Measurements from ENCODE around the gene SLC29A3. TPM values are rescaled to one million over a fixed set of nuclear protein-coding genes. Genes with fewer than 3 reads are reported as not detected.

SLC29A3 gene
- total RNA-seq, 1 experiment from 2014 or later, result 4.4 TPM

GRCh38 chr10:71397296-71398212 is 78.5 kb downstream of the SLC29A3 start:
- TF ChIP-seq CTCF (conservative IDR thresholded peaks at IDR 0.05; ENCODE audit: low read depth, low read length) (no peak), EZH2phosphoT487 (IDR thresholded peaks at IDR 0.05; ENCODE audit: borderline replicate concordance, low read length) (peak; percentile 63; the same call in 1 of the 2 replicates), EZH2 (IDR thresholded peaks at IDR 0.05; ENCODE audit: low read length, unreplicated experiment) (peak; percentile 84)
- no peak for ATAC-seq
- no peak overlapping the region for H3K27ac ChIP-seq (ENCODE audit: low read length)
- no peak overlapping the region for H3K4me3 ChIP-seq (ENCODE audit: low read length)
- no peaks in the 10 kb centered on the region for H3K4me1 ChIP-seq (ENCODE audit: insufficient read depth, low read length)
- no peaks in the 10 kb centered on the region for H3K36me3 ChIP-seq (ENCODE audit: low read depth, low read length)
- H2AFZ ChIP-seq (ENCODE audit: low read length), result no peak overlapping the region
- no peak overlapping the region for H3K4me2 ChIP-seq (ENCODE audit: low read length)
- H3K9ac ChIP-seq (ENCODE audit: low read length), result no peak overlapping the region
- ChIA-PET POLR2A (ENCODE audit: unreplicated experiment) (no interaction called here), CTCF (interaction anchor here (0.6 kb wide), 1 partner anchor 20 kb away, joined by 3 read pairs; no protein-coding TSS in a partner anchor)
- no peaks in the 10 kb centered on the region for H3F3A ChIP-seq (ENCODE audit: low read length, unreplicated experiment)
- intact Hi-C loops (cut with micrococcal nuclease), result no loop called here
- no peak for DNase-seq
- no peaks in the 10 kb centered on the region for H3K9me3 ChIP-seq (ENCODE audit: low read length)
- no peaks in the 10 kb centered on the region for H4K20me1 ChIP-seq (ENCODE audit: low read length)
- no peaks in the 10 kb centered on the region for H3K9me2 ChIP-seq (replicated peaks; ENCODE audit: low read length)
- peaks cover 22% of the 10 kb centered on the region for H3K27me3 ChIP-seq (ENCODE audit: low read length)
- H3K79me2 ChIP-seq (ENCODE audit: low read length), result no peaks in the 10 kb centered on the region
- BruUV-seq (replicated peaks), result no TSS peak

GRCh38 chr10:71398976-71399375 is 79.9 kb downstream of the SLC29A3 start:
- TF ChIP-seq CTCF (conservative IDR thresholded peaks at IDR 0.05; ENCODE audit: low read depth, low read length) (no peak), EZH2phosphoT487 (IDR thresholded peaks at IDR 0.05; ENCODE audit: borderline replicate concordance, low read length) (no peak), EZH2 (IDR thresholded peaks at IDR 0.05; ENCODE audit: low read length, unreplicated experiment) (no peak)
- ChIA-PET CTCF (interaction anchor here (0.6 kb wide), 1 partner anchor 15 kb away, joined by 3 read pairs; no protein-coding TSS in a partner anchor), POLR2A (ENCODE audit: unreplicated experiment) (no interaction called here)
- Histone ChIP-seq H3K9ac (ENCODE audit: low read length) (no peak overlapping the region), H3K4me1 (ENCODE audit: insufficient read depth, low read length) (no peaks in the 10 kb centered on the region), H2AFZ (ENCODE audit: low read length) (no peak overlapping the region), H3K9me2 (replicated peaks; ENCODE audit: low read length) (no peaks in the 10 kb centered on the region), H3K36me3 (ENCODE audit: low read depth, low read length) (no peaks in the 10 kb centered on the region), H4K20me1 (ENCODE audit: low read length) (no peaks in the 10 kb centered on the region), H3F3A (ENCODE audit: low read length, unreplicated experiment) (no peaks in the 10 kb centered on the region), H3K79me2 (ENCODE audit: low read length) (no peaks in the 10 kb centered on the region), H3K27ac (ENCODE audit: low read length) (no peak overlapping the region), H3K4me3 (ENCODE audit: low read length) (no peak overlapping the region), H3K9me3 (ENCODE audit: low read length) (no peaks in the 10 kb centered on the region), H3K4me2 (ENCODE audit: low read length) (no peak overlapping the region), H3K27me3 (ENCODE audit: low read length) (peaks cover 22% of the 10 kb centered on the region)
- ATAC-seq (no peak), DNase-seq (no peak)
- BruUV-seq (replicated peaks), result no TSS peak
- intact Hi-C loops (cut with micrococcal nuclease), result no loop called here

GRCh38 chr10:71399946-71400345 is 80.9 kb downstream of the SLC29A3 start:
- no peak overlapping the region for H3K4me2 ChIP-seq (ENCODE audit: low read length)
- H3K36me3 ChIP-seq (ENCODE audit: low read depth, low read length), result no peaks in the 10 kb centered on the region
- H3K27ac ChIP-seq (ENCODE audit: low read length), result no peak overlapping the region
- no peaks in the 10 kb centered on the region for H3K9me2 ChIP-seq (replicated peaks; ENCODE audit: low read length)
- ChIA-PET POLR2A (ENCODE audit: unreplicated experiment) (no interaction called here), CTCF (no interaction called here)
- no peak overlapping the region for H3K9ac ChIP-seq (ENCODE audit: low read length)
- DNase-seq (no peak), ATAC-seq (no peak)
- H4K20me1 ChIP-seq (ENCODE audit: low read length), result no peaks in the 10 kb centered on the region
- no peak overlapping the region for H2AFZ ChIP-seq (ENCODE audit: low read length)
- TF ChIP-seq EZH2phosphoT487 (IDR thresholded peaks at IDR 0.05; ENCODE audit: borderline replicate concordance, low read length) (no peak), CTCF (conservative IDR thresholded peaks at IDR 0.05; ENCODE audit: low read depth, low read length) (no peak), EZH2 (IDR thresholded peaks at IDR 0.05; ENCODE audit: low read length, unreplicated experiment) (no peak)
- no peak overlapping the region for H3K4me3 ChIP-seq (ENCODE audit: low read length)
- H3F3A ChIP-seq (ENCODE audit: low read length, unreplicated experiment), result no peaks in the 10 kb centered on the region
- H3K9me3 ChIP-seq (ENCODE audit: low read length), result no peaks in the 10 kb centered on the region
- H3K27me3 ChIP-seq (ENCODE audit: low read length), result peaks cover 32% of the 10 kb centered on the region
- H3K79me2 ChIP-seq (ENCODE audit: low read length), result no peaks in the 10 kb centered on the region
- H3K4me1 ChIP-seq (ENCODE audit: insufficient read depth, low read length), result no peaks in the 10 kb centered on the region
- BruUV-seq (replicated peaks), result no TSS peak
- intact Hi-C loops (cut with micrococcal nuclease), result no loop called here
